DND-41 (cell line): ENCODE data around the gene DPEP3.

Source experiments
- ATAC-seq: fragments of 200-7000 bp; cut with Tn5 transposase; 3 replicates; pipeline ENCODE4 v1.9.1; 2021; ENCODE audit warnings: low read depth; ENCODE audit not compliant: insufficient read depth
- DNase-seq: peaks from one replicate; pipeline ENCODE4 v3.0.0-alpha.2; 2020
- H2AFZ ChIP-seq: 2 replicates; pipeline ENCODE4 v1.6.0; 2012; ENCODE audit warnings: low read depth, low read length
- H3K27ac ChIP-seq: 2 replicates; pipeline ENCODE4 v1.5.1; 2012; ENCODE audit warnings: low read length, inconsistent platforms
- H3K27me3 ChIP-seq: fragments of 200-600 bp; sonication (generic); 2 replicates; pipeline ENCODE4 v1.6.0; 2012; ENCODE audit warnings: low read length, mild to moderate bottlenecking, inconsistent platforms; ENCODE audit not compliant: insufficient read depth, poor library complexity
- H3K36me3 ChIP-seq: 2 replicates; pipeline ENCODE4 v1.5.1; 2012; ENCODE audit warnings: low read length, inconsistent platforms; ENCODE audit not compliant: insufficient read depth
- H3K4me1 ChIP-seq: 2 replicates; pipeline ENCODE4 v1.5.1; 2012; ENCODE audit warnings: mild to moderate bottlenecking, low read length; ENCODE audit not compliant: insufficient read depth
- H3K4me2 ChIP-seq: 2 replicates; pipeline ENCODE4 v1.6.0; 2012; ENCODE audit warnings: mild to moderate bottlenecking, moderate library complexity, low read length, inconsistent platforms; ENCODE audit not compliant: insufficient read depth
- H3K4me3 ChIP-seq, 2 experiments: fragments of 200-600 bp in 1 of 2; shearing (Covaris generic) in 1 of 2; 2 replicates each; pipeline ENCODE4 v1.5.1; 2012 to 2016; ENCODE audit warnings: inconsistent platforms in 2 of 2, low read length in 2 of 2, mild to moderate bottlenecking in 2 of 2, low read depth in 1 of 2, moderate library complexity in 1 of 2
- H3K79me2 ChIP-seq: 2 replicates; pipeline ENCODE4 v1.6.0; 2012; ENCODE audit warnings: low read length, inconsistent platforms; ENCODE audit not compliant: insufficient read depth
- H3K9ac ChIP-seq: 2 replicates; pipeline ENCODE4 v1.6.0; 2012; ENCODE audit warnings: low read depth, mild to moderate bottlenecking, inconsistent platforms, low read length, moderate library complexity
- H3K9me3 ChIP-seq: 2 replicates; pipeline ENCODE4 v1.5.1; 2012; ENCODE audit warnings: low read length, moderate library complexity, mild to moderate bottlenecking, inconsistent platforms; ENCODE audit not compliant: insufficient read depth, severe bottlenecking
- H4K20me1 ChIP-seq: 2 replicates; pipeline ENCODE4 v1.6.0; 2012; ENCODE audit warnings: low read length; ENCODE audit not compliant: insufficient read depth
- CTCF ChIP-seq: IDR thresholded peaks from 2 replicates; pipeline ENCODE4 v1.5.1; 2012; ENCODE audit warnings: borderline replicate concordance, low read length, moderate library complexity, mild to moderate bottlenecking; ENCODE audit not compliant: poor library complexity, severe bottlenecking; ENCODE audit errors: extremely low read depth
- EZH2 ChIP-seq: IDR thresholded peaks from 3 replicates; pipeline ENCODE4 v1.6.1; 2012; ENCODE audit warnings: borderline replicate concordance, low read depth, mild to moderate bottlenecking, moderate library complexity, low read length, inconsistent platforms; ENCODE audit not compliant: severe bottlenecking

The DPEP3 gene

GRCh38 chr16:67949645-67950044 is 30.7 kb downstream of the DPEP3 start:
- Histone ChIP-seq H3K9ac (no peak overlapping the region), H3K27ac (no peak overlapping the region), H3K4me2 (no peak overlapping the region), H3K27me3 (no peaks in the 10 kb centered on the region), H4K20me1 (no peaks in the 10 kb centered on the region), H3K4me1 (no peaks in the 10 kb centered on the region), H3K9me3 (no peaks in the 10 kb centered on the region), H3K79me2 (no peaks in the 10 kb centered on the region), H2AFZ (no peak overlapping the region), H3K36me3 (peaks cover 79% of the 10 kb centered on the region), H3K4me3 (no peak overlapping the region)
- TF ChIP-seq CTCF = no peak
- no peak for TF ChIP-seq EZH2
- no peak for ATAC-seq
- no peak for DNase-seq

GRCh38 chr16:67948015-67948414 is 32.3 kb downstream of the DPEP3 start:
- ATAC-seq (no peak), DNase-seq (no peak)
- Histone ChIP-seq H2AFZ (no peak overlapping the region), H3K4me1 (no peaks in the 10 kb centered on the region), H3K9ac (no peak overlapping the region), H3K9me3 (no peaks in the 10 kb centered on the region), H3K4me2 (no peak overlapping the region), H3K27ac (no peak overlapping the region), H3K4me3 (no peak overlapping the region), H3K27me3 (no peaks in the 10 kb centered on the region), H3K36me3 (peaks cover 85% of the 10 kb centered on the region), H4K20me1 (no peaks in the 10 kb centered on the region), H3K79me2 (no peaks in the 10 kb centered on the region)
- TF ChIP-seq CTCF (no peak), EZH2 (no peak)

- TF ChIP-seq EZH2 (no peak), CTCF (no peak)
- Histone ChIP-seq H3K36me3 (peaks cover 92% of the 10 kb centered on the region), H2AFZ (no peak overlapping the region), H3K4me3 (no peak overlapping the region), H3K9ac (no peak overlapping the region), H3K27ac (no peak overlapping the region), H3K4me2 (no peak overlapping the region), H3K27me3 (no peaks in the 10 kb centered on the region), H4K20me1 (no peaks in the 10 kb centered on the region), H3K79me2 (no peaks in the 10 kb centered on the region), H3K4me1 (no peaks in the 10 kb centered on the region), H3K9me3 (no peaks in the 10 kb centered on the region)
- ATAC-seq (no peak), DNase-seq (no peak)
Observed at GRCh38 chr16:67946966-67947558, 33.2 kb downstream of the DPEP3 start.

- ATAC-seq = no peak
- no peak overlapping the region for H3K27ac ChIP-seq
- H3K9me3 ChIP-seq = no peaks in the 10 kb centered on the region
- no peak overlapping the region for H3K9ac ChIP-seq
- no peak overlapping the region for H3K4me2 ChIP-seq
- H3K4me1 ChIP-seq = no peaks in the 10 kb centered on the region
- no peak overlapping the region for H3K4me3 ChIP-seq
- no peak overlapping the region for H2AFZ ChIP-seq
- H3K79me2 ChIP-seq = no peaks in the 10 kb centered on the region
- peaks cover 91% of the 10 kb centered on the region for H3K36me3 ChIP-seq
- DNase-seq = no peak
- no peaks in the 10 kb centered on the region for H4K20me1 ChIP-seq
- no peaks in the 10 kb centered on the region for H3K27me3 ChIP-seq
- TF ChIP-seq EZH2 = no peak
- no peak for TF ChIP-seq CTCF
Observed at GRCh38 chr16:67946128-67946569, 34.1 kb downstream of the DPEP3 start.
